HepG2 (cell line): ENCODE data around the gene KTN1. TPM values are rescaled to one million over a fixed set of nuclear protein-coding genes. Genes with fewer than 3 reads are reported as not detected.

ENCODE experiments used
- GTF2F1 ChIP-seq: fragments of 150-350 bp; IDR thresholded peaks from 2 replicates; pipeline ENCODE4 v1.6.1; 2014; ENCODE audit warnings: low read length
- HDAC1 ChIP-seq: sonication (generic); formaldehyde crosslinking; IDR thresholded peaks from 2 replicates; pipeline ENCODE4 v1.5.1; 2020; ENCODE audit warnings: mild to moderate bottlenecking, missing genetic modification reagents
- KLF9 ChIP-seq: IDR thresholded peaks from 2 replicates; pipeline ENCODE4 v1.6.1; 2016; ENCODE audit warnings: low read depth
- SUZ12 ChIP-seq: fragments of 150-350 bp; IDR thresholded peaks from 2 replicates; pipeline ENCODE4 v1.6.1; 2014; ENCODE audit warnings: low read depth, low read length
- THAP11 ChIP-seq: IDR thresholded peaks from 2 replicates; pipeline ENCODE4 v1.6.1; 2016; ENCODE audit warnings: missing biosample characterization, missing genetic modification reagents
- ZBTB3 ChIP-seq: sonication (generic); formaldehyde crosslinking; IDR thresholded peaks from 2 replicates; pipeline ENCODE4 v1.4.0; 2020; ENCODE audit warnings: low read depth, mild to moderate bottlenecking, moderate library complexity, missing genetic modification reagents, borderline replicate concordance
- ZFP41 ChIP-seq: sonication (generic); formaldehyde crosslinking; IDR thresholded peaks from 2 replicates; pipeline ENCODE4 v1.4.0; 2020; ENCODE audit warnings: mild to moderate bottlenecking, missing genetic modification reagents, borderline replicate concordance
- ZNF280D ChIP-seq: sonication (generic); formaldehyde crosslinking; IDR thresholded peaks from 2 replicates; pipeline ENCODE4 v1.5.1; 2020; ENCODE audit warnings: mild to moderate bottlenecking, missing genetic modification reagents
- ZNF282 ChIP-seq: fragments of 450-650 bp; IDR thresholded peaks from 2 replicates; pipeline ENCODE4 v1.6.1; 2018; ENCODE audit not compliant: partially characterized antibody
- ZNF331 ChIP-seq: sonication (generic); formaldehyde crosslinking; IDR thresholded peaks from 2 replicates; pipeline ENCODE4 v1.4.0; 2020; ENCODE audit warnings: missing genetic modification reagents
- ZNF503 ChIP-seq: sonication (generic); formaldehyde crosslinking; IDR thresholded peaks from 2 replicates; pipeline ENCODE4 v1.4.0; 2020; ENCODE audit warnings: missing genetic modification reagents
- ZNF564 ChIP-seq: sonication (generic); formaldehyde crosslinking; IDR thresholded peaks from 2 replicates; pipeline ENCODE4 v1.8.1; 2023; ENCODE audit warnings: mild to moderate bottlenecking, missing genetic modification reagents
- ZNF678 ChIP-seq: sonication (generic); formaldehyde crosslinking; IDR thresholded peaks from 2 replicates; pipeline ENCODE4 v1.4.0; 2020; ENCODE audit warnings: mild to moderate bottlenecking, missing genetic modification reagents
- ZNF713 ChIP-seq: sonication (generic); formaldehyde crosslinking; IDR thresholded peaks from 2 replicates; pipeline ENCODE4 v1.4.0; 2020; ENCODE audit warnings: mild to moderate bottlenecking, missing genetic modification reagents
- polyA plus RNA-seq, 8 experiments: library from polyadenylated mRNA; depleted of rRNA in 3 of 8; stranded (reverse) in 7 of 8; unstranded in 1 of 8; fragments of >200 nt; fragmentation: Illumina TruSeq in 4 of 8; extraction: Trizol in 4 of 8; gene quantifications; 2 replicates each; pipeline versions ENCODE4 v1.2.1 to v1.2.3, GENCODE V29; 2011 to 2016; ENCODE audit warnings: low read depth in 4 of 8, missing spikeins in 1 of 8, mixed read lengths in 1 of 8; ENCODE audit not compliant: insufficient read depth in 1 of 8
- total RNA-seq, 5 experiments: library from RNA; depleted of rRNA; stranded (reverse); fragments of >200 nt; fragmentation: Illumina TruSeq; extraction: Trizol; gene quantifications; 2 replicates each; pipeline ENCODE4 v1.2.3, GENCODE V29; 2016; ENCODE audit warnings: low read depth in 1 of 5
- TF ChIP-seq, protein P1 (sequence below): sonication (generic); formaldehyde crosslinking; IDR thresholded peaks from 2 replicates; pipeline ENCODE4 v1.5.0; 2020; ENCODE audit warnings: mild to moderate bottlenecking, missing genetic modification reagents, borderline replicate concordance

The KTN1 gene
- total and polyA plus RNA-seq, 2 of the 13 experiments (the other 11 are each of a cell fraction or from before 2014, with no cell fraction given) = 60.6 to 169 TPM

DNA sequence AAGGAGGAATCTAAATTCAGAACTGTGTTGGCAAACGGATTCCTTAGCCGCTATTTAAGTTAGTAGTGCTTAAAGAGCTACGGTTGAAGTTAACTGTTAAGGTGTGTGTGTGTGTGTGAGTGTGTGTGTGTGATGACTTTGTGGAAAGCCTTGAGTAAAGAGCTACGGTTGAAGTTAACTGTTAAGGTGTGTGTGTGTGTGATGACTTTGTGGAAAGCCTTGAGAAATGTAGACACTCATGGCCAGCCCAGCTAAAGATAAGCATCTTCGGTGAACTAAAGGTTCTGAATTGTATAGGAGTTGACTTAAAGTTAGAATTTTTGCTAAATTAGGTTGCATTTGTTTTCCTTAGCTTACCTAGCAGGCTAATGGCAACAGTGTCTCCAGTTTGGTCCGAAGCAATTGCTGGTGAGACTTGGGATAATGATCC, 1.4 kb downstream of the KTN1 start (continued):
- no peak for TF ChIP-seq ZNF503
- no peak for TF ChIP-seq ZNF331 (CRISPR knock-in tag)
- TF ChIP-seq HDAC1 = 0 out of 2 replicates have a peak, but pooled peaks have one; percentile 14
- TF ChIP-seq ZFP41 = no peak
- TF ChIP-seq, protein P1, sequence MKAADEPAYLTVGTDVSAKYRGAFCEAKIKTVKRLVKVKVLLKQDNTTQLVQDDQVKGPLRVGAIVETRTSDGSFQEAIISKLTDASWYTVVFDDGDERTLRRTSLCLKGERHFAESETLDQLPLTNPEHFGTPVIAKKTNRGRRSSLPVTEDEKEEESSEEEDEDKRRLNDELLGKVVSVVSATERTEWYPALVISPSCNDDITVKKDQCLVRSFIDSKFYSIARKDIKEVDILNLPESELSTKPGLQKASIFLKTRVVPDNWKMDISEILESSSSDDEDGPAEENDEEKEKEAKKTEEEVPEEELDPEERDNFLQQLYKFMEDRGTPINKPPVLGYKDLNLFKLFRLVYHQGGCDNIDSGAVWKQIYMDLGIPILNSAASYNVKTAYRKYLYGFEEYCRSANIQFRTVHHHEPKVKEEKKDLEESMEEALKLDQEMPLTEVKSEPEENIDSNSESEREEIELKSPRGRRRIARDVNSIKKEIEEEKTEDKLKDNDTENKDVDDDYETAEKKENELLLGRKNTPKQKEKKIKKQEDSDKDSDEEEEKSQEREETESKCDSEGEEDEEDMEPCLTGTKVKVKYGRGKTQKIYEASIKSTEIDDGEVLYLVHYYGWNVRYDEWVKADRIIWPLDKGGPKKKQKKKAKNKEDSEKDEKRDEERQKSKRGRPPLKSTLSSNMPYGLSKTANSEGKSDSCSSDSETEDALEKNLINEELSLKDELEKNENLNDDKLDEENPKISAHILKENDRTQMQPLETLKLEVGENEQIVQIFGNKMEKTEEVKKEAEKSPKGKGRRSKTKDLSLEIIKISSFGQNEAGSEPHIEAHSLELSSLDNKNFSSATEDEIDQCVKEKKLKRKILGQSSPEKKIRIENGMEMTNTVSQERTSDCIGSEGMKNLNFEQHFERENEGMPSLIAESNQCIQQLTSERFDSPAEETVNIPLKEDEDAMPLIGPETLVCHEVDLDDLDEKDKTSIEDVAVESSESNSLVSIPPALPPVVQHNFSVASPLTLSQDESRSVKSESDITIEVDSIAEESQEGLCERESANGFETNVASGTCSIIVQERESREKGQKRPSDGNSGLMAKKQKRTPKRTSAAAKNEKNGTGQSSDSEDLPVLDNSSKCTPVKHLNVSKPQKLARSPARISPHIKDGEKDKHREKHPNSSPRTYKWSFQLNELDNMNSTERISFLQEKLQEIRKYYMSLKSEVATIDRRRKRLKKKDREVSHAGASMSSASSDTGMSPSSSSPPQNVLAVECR (CRISPR knock-in tag) = no peak
- no peak for TF ChIP-seq ZNF282
- TF ChIP-seq THAP11 (CRISPR knock-in tag) = no peak
- no peak for TF ChIP-seq ZNF564
- 0 out of 2 replicates have a peak, but pooled peaks have one; percentile 12 for TF ChIP-seq ZNF280D (CRISPR knock-in tag)
- TF ChIP-seq ZBTB3 (CRISPR knock-in tag) = no peak
- no peak for TF ChIP-seq ZNF678 (CRISPR knock-in tag)
- TF ChIP-seq GTF2F1 = no peak
- TF ChIP-seq KLF9 (CRISPR knock-in tag) = no peak
- no peak for TF ChIP-seq SUZ12
- TF ChIP-seq ZNF713 (CRISPR knock-in tag) = no peak
